Measurements from ENCODE around the gene RS1. TPM values are rescaled to one million over a fixed set of nuclear protein-coding genes. Genes with fewer than 3 reads are reported as not detected.

Gene RS1
- total RNA-seq, 2 donors from 2014 or later, result not detected

DNA sequence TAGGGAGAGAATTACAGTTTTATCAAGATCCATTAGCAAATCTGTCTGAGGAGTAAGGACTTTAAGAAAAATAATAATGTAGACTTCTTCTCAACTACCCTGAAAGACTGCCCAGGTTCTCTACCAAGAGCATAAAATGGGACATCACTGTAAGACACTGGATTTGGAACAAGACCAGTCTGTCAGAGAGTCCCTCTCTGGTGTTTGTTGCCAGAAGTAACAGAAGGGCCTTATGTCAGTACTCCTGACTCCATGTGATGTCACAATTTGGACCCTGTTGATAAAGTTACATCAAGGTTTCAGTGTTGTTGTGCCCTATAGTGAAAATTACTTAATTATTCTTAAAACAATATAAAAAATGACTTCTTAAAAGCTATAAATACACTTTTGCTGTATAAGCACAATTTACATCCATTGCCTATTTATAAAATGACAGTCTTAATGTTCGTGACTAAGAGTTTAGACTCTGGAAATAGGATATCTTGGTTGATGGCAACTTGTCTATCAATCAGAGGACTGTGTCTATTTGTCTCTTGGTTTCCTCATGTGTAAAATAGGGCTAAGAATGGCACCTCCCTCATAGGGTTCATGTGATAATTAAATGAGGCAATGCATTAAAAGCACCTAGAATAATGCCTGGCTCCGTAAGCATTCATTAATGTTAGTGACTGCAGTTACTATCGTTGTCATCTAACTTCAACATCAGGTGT lies 57.8 kb downstream of the RS1 start:
- H3K27me3 ChIP-seq (replicated peaks; ENCODE audit: insufficient read depth), result no peaks in the 10 kb centered on the region
- no peak for ATAC-seq (ENCODE audit: insufficient number of reproducible peaks, low FRiP score, low read depth)
- H3K4me1 ChIP-seq (ENCODE audit: control insufficient read depth in 1 of 2, low read depth in 2 of 2), result no peaks in the 10 kb centered on the region
- no peaks in the 10 kb centered on the region for H3K36me3 ChIP-seq
- DNase-seq (ENCODE audit: low spot score), result no peak
- no peak overlapping the region for H3K4me3 ChIP-seq
- H3K27ac ChIP-seq, result no peak overlapping the region
- TF ChIP-seq, protein P1, sequence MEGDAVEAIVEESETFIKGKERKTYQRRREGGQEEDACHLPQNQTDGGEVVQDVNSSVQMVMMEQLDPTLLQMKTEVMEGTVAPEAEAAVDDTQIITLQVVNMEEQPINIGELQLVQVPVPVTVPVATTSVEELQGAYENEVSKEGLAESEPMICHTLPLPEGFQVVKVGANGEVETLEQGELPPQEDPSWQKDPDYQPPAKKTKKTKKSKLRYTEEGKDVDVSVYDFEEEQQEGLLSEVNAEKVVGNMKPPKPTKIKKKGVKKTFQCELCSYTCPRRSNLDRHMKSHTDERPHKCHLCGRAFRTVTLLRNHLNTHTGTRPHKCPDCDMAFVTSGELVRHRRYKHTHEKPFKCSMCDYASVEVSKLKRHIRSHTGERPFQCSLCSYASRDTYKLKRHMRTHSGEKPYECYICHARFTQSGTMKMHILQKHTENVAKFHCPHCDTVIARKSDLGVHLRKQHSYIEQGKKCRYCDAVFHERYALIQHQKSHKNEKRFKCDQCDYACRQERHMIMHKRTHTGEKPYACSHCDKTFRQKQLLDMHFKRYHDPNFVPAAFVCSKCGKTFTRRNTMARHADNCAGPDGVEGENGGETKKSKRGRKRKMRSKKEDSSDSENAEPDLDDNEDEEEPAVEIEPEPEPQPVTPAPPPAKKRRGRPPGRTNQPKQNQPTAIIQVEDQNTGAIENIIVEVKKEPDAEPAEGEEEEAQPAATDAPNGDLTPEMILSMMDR (IDR thresholded peaks at IDR 0.05), result no peak
- H3K9me3 ChIP-seq, result no peaks in the 10 kb centered on the region

DNA sequence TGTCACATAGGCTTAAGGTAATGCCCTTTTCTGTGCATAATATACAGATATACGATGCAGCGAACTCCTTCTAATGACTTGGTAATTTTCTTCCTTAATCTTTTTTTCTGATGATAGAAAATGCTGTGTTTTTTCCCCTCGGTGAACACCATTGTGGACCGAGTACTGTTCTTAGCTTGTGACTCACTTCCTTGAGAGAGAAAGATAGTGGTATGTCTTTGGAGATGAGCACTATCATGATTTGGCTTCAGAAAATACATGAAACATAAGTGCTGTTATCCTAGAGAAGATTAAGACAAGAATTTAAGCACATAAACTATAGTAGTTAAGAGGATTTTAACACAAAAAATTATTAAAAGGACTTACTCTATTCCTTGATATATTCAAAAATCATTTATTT lies 63.9 kb downstream of the RS1 start:
- DNase-seq (ENCODE audit: low spot score) (no peak), ATAC-seq (ENCODE audit: insufficient number of reproducible peaks, low FRiP score, low read depth) (no peak)
- H3K9me3 ChIP-seq, result no peaks in the 10 kb centered on the region
- no peaks in the 10 kb centered on the region for H3K4me1 ChIP-seq (ENCODE audit: control insufficient read depth in 1 of 2, low read depth in 2 of 2)
- no peak overlapping the region for H3K27ac ChIP-seq
- TF ChIP-seq, protein P1 (IDR thresholded peaks at IDR 0.05), result no peak
- H3K4me3 ChIP-seq, result no peak overlapping the region
- no peaks in the 10 kb centered on the region for H3K27me3 ChIP-seq (replicated peaks; ENCODE audit: insufficient read depth)
- no peaks in the 10 kb centered on the region for H3K36me3 ChIP-seq

DNA sequence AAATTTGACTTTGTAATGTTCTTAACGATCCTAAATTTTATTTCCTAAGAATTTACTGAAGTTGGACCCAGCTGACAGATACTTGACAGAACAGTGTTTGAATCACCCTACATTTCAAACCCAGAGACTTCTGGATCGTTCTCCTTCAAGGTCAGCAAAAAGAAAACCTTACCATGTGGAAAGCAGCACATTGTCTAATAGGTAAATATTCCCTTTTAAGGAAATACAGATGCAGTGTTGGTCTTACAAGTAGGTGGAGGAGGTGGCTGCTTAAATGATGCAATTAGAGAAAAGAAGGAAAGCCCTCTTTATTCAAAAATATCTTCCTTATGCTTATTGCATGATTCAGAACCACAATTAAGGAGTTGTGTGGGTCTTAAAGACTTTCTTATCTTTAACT lies 73.5 kb downstream of the RS1 start:
- no peak overlapping the region for H3K4me3 ChIP-seq
- H3K36me3 ChIP-seq, result no peaks in the 10 kb centered on the region
- ATAC-seq (ENCODE audit: insufficient number of reproducible peaks, low FRiP score, low read depth) (no peak), DNase-seq (ENCODE audit: low spot score) (no peak)
- TF ChIP-seq, protein P1 (IDR thresholded peaks at IDR 0.05), result no peak
- H3K9me3 ChIP-seq, result no peaks in the 10 kb centered on the region
- no peak overlapping the region for H3K27ac ChIP-seq
- no peaks in the 10 kb centered on the region for H3K4me1 ChIP-seq (ENCODE audit: control insufficient read depth in 1 of 2, low read depth in 2 of 2)
- no peaks in the 10 kb centered on the region for H3K27me3 ChIP-seq (replicated peaks; ENCODE audit: insufficient read depth)

DNA sequence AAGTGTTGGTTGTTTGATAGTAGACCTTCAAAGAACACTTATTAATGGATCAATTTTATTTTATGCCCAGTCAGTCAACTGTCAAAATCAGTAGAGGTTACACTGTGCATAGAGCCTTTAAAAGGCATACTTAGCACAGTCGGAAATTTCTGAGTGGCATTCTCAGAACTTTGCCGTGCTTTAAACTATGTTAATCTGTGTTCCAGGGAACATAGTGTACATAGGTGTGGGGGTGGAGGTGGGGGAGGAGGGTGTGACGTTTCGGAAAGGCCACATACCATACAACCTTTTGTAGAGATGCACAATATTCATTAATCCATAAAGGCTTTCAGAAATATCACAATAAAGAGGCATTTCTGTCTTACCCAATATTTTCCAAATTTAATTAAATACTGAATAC lies 75.8 kb downstream of the RS1 start:
- Histone ChIP-seq H3K27ac (no peak overlapping the region), H3K4me3 (no peak overlapping the region), H3K36me3 (no peaks in the 10 kb centered on the region), H3K27me3 (replicated peaks; ENCODE audit: insufficient read depth) (no peaks in the 10 kb centered on the region), H3K4me1 (ENCODE audit: control insufficient read depth in 1 of 2, low read depth in 2 of 2) (no peaks in the 10 kb centered on the region), H3K9me3 (no peaks in the 10 kb centered on the region)
- DNase-seq (ENCODE audit: low spot score), result no peak
- ATAC-seq (ENCODE audit: insufficient number of reproducible peaks, low FRiP score, low read depth), result no peak
- TF ChIP-seq, protein P1 (IDR thresholded peaks at IDR 0.05), result no peak

DNA sequence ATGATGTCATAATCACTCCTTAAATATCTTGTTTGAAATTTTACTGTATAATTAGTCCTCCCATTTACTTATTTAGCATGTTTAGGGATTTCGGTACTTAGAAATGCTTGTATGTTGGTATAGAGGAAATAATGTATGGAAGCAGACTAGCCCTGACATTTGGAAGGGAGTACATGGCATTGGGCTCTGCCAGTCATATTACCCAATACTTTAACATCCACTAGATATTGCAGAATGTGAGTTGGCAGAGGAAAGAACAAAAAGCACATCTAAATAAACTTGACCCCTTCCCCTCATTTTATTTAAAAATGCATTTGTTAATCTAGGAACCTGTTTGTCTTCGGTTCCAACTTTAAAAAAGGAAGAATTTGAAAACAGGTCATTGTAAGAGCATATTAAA lies 77.8 kb downstream of the RS1 start:
- no peaks in the 10 kb centered on the region for H3K27me3 ChIP-seq (replicated peaks; ENCODE audit: insufficient read depth)
- H3K4me1 ChIP-seq (ENCODE audit: control insufficient read depth in 1 of 2, low read depth in 2 of 2), result no peaks in the 10 kb centered on the region
- H3K36me3 ChIP-seq, result no peaks in the 10 kb centered on the region
- DNase-seq (ENCODE audit: low spot score) (no peak), ATAC-seq (ENCODE audit: insufficient number of reproducible peaks, low FRiP score, low read depth) (no peak)
- H3K4me3 ChIP-seq, result no peak overlapping the region
- TF ChIP-seq, protein P1 (IDR thresholded peaks at IDR 0.05), result no peak
- H3K9me3 ChIP-seq, result no peaks in the 10 kb centered on the region
- H3K27ac ChIP-seq, result no peak overlapping the region
